ENCODE data around the gene COL6A2. TPM values are rescaled to one million over a fixed set of nuclear protein-coding genes. Genes with fewer than 3 reads are reported as not detected.

COL6A2 gene
- polyA plus RNA-seq, 1 of the 3 experiments (the other 2 are of a cell fraction): 108 TPM

GRCh38 chr21:46131588-46131837 lies 33.6 kb downstream of the COL6A2 start:
- WGBS (ENCODE audit: low lambda C conversion rate): 67% methylated on average over 1 of the region's 4 CpGs
- Histone ChIP-seq H4K20me1 (ENCODE audit: insufficient read depth) (no peaks in the 10 kb centered on the region), H3K4me2 (no peak overlapping the region), H3K4me1 (ENCODE audit: control insufficient read depth in 1 of 2, insufficient read depth in 2 of 2, low read depth in 1 of 2, low read length in 1 of 2) (peaks cover 0 to 40% of the 10 kb centered on the region in 2 experiments; a peak in 1 of 4 replicates), H3K36me3 (replicated peaks in 1 of 2; ENCODE audit: control insufficient read depth in 1 of 2, insufficient read depth in 2 of 2, low read length in 1 of 2) (peaks cover 0 to 2% of the 10 kb centered on the region in 2 experiments), H3K79me2 (ENCODE audit: insufficient read depth) (no peaks in the 10 kb centered on the region), H3F3A (replicated peaks; ENCODE audit: insufficient read depth) (no peaks in the 10 kb centered on the region), H3K9me2 (no peaks in the 10 kb centered on the region), H3K4me3 (ENCODE audit: low read depth in 2 of 2, low read length in 1 of 2) (no peak overlapping the region), H3K27me3 (ENCODE audit: insufficient read depth) (no peaks in the 10 kb centered on the region), H3K9ac (no peak overlapping the region), H3K9me3 (no peaks in the 10 kb centered on the region), H2AFZ (ENCODE audit: low read depth) (no peak overlapping the region), H3K27ac (ENCODE audit: low read depth in 2 of 2, low read length in 1 of 2) (no peak overlapping the region; a peak in 1 of 4 replicates)
- CTCF ChIA-PET: interaction anchor here (0.9 kb wide), 1 partner anchor 13 kb away, joined by 3 read pairs; no protein-coding TSS in a partner anchor
- no peak for DNase-seq
- TF ChIP-seq NFIC (IDR thresholded peaks at IDR 0.05; ENCODE audit: borderline replicate concordance) (no peak), RAD21 (IDR thresholded peaks at IDR 0.05; ENCODE audit: low read length) (no peak), POLR2AphosphoS5 (IDR thresholded peaks at IDR 0.05; ENCODE audit: low read depth, low read length) (no peak), EZH2phosphoT487 (IDR thresholded peaks at IDR 0.05; ENCODE audit: borderline replicate concordance, low read depth) (no peak)
- POLR2A ChIA-PET: no interaction called here

GRCh38 chr21:46131838-46132651 lies 34.1 kb downstream of the COL6A2 start:
- ChIA-PET CTCF (interaction anchor here (0.9 kb wide), 1 partner anchor 12 kb away, joined by 3 read pairs; no protein-coding TSS in a partner anchor), POLR2A (no interaction called here)
- DNase-seq: no peak
- H3K36me3 ChIP-seq (replicated peaks in 1 of 2; ENCODE audit: control insufficient read depth in 1 of 2, insufficient read depth in 2 of 2, low read length in 1 of 2): peaks cover 0 to 2% of the 10 kb centered on the region in 2 experiments
- H3K27me3 ChIP-seq (ENCODE audit: insufficient read depth): no peaks in the 10 kb centered on the region
- no peaks in the 10 kb centered on the region for H3K9me2 ChIP-seq
- no peaks in the 10 kb centered on the region for H3K9me3 ChIP-seq
- TF ChIP-seq FOXJ3 (CRISPR knock-in tag; IDR thresholded peaks at IDR 0.05) (no peak), MXI1 (IDR thresholded peaks at IDR 0.05; ENCODE audit: low read depth, low read length) (no peak), SIN3A (IDR thresholded peaks at IDR 0.05; ENCODE audit: borderline replicate concordance, low read depth, low read length) (no peak), MEF2A (IDR thresholded peaks at IDR 0.05; ENCODE audit: borderline replicate concordance, low read depth) (no peak), RCOR1 (IDR thresholded peaks at IDR 0.05; ENCODE audit: low read length) (no peak)
- H2AFZ ChIP-seq (ENCODE audit: low read depth): no peak overlapping the region
- H3K4me2 ChIP-seq: no peak overlapping the region
- WGBS (ENCODE audit: low lambda C conversion rate): 97% methylated on average over 26 of the region's 85 CpGs
- no peak overlapping the region for H3K27ac ChIP-seq (ENCODE audit: low read depth in 2 of 2, low read length in 1 of 2)
- peaks cover 0 to 35% of the 10 kb centered on the region in 2 experiments; a peak in 1 of 4 replicates for H3K4me1 ChIP-seq (ENCODE audit: control insufficient read depth in 1 of 2, insufficient read depth in 2 of 2, low read depth in 1 of 2, low read length in 1 of 2)
- H3K4me3 ChIP-seq (ENCODE audit: low read depth in 2 of 2, low read length in 1 of 2): no peak overlapping the region
- no peak overlapping the region for H3K9ac ChIP-seq
- no peaks in the 10 kb centered on the region for H3K79me2 ChIP-seq (ENCODE audit: insufficient read depth)
- no peaks in the 10 kb centered on the region for H3F3A ChIP-seq (replicated peaks; ENCODE audit: insufficient read depth)
- H4K20me1 ChIP-seq (ENCODE audit: insufficient read depth): no peaks in the 10 kb centered on the region

GRCh38 chr21:46135782-46136395 lies 38.0 kb downstream of the COL6A2 start:
- Histone ChIP-seq H3K79me2 (ENCODE audit: insufficient read depth) (no peaks in the 10 kb centered on the region), H3K27ac (ENCODE audit: low read depth in 2 of 2, low read length in 1 of 2) (no peak overlapping the region), H3F3A (replicated peaks; ENCODE audit: insufficient read depth) (no peaks in the 10 kb centered on the region), H3K36me3 (replicated peaks in 1 of 2; ENCODE audit: control insufficient read depth in 1 of 2, insufficient read depth in 2 of 2, low read length in 1 of 2) (no peaks in the 10 kb centered on the region), H3K4me3 (ENCODE audit: low read depth in 2 of 2, low read length in 1 of 2) (no peak overlapping the region), H4K20me1 (ENCODE audit: insufficient read depth) (no peaks in the 10 kb centered on the region), H3K27me3 (ENCODE audit: insufficient read depth) (no peaks in the 10 kb centered on the region), H3K9ac (no peak overlapping the region), H2AFZ (ENCODE audit: low read depth) (no peak overlapping the region), H3K9me2 (no peaks in the 10 kb centered on the region), H3K4me1 (ENCODE audit: control insufficient read depth in 1 of 2, insufficient read depth in 2 of 2, low read depth in 1 of 2, low read length in 1 of 2) (no peaks in the 10 kb centered on the region; a peak in 1 of 4 replicates), H3K9me3 (no peaks in the 10 kb centered on the region), H3K4me2 (no peak overlapping the region)
- 55% methylated on average over 7 of the region's 7 CpGs for WGBS (ENCODE audit: low lambda C conversion rate)
- ChIA-PET CTCF (no interaction called here), POLR2A (no interaction called here)
- DNase-seq: no peak
- TF ChIP-seq RAD21 (IDR thresholded peaks at IDR 0.05; ENCODE audit: low read length) (no peak), POLR2AphosphoS5 (IDR thresholded peaks at IDR 0.05; ENCODE audit: low read depth, low read length) (no peak), PBX3 (IDR thresholded peaks at IDR 0.05) (no peak), ZBTB33 (IDR thresholded peaks at IDR 0.05; ENCODE audit: borderline replicate concordance, low read depth) (no peak), SMC3 (IDR thresholded peaks at IDR 0.05; ENCODE audit: low read depth, low read length) (no peak), MXI1 (IDR thresholded peaks at IDR 0.05; ENCODE audit: low read depth, low read length) (no peak), JUND (IDR thresholded peaks at IDR 0.05) (no peak), IRF3 (IDR thresholded peaks at IDR 0.05; ENCODE audit: low read depth, low read length) (no peak), EP300 (IDR thresholded peaks at IDR 0.05; ENCODE audit: borderline replicate concordance in 1 of 2, low read depth in 1 of 2, low read length in 1 of 2) (no peak)

All from SK-N-SH (cell line).